VCaP (cell line): ENCODE results near the gene RPL27.

Experiments used
- H3K27ac ChIP-seq: fragments of 450-650 bp; 2 replicates; pipeline ENCODE4 v1.5.1; 2017
- TF ChIP-seq, protein P1 (sequence below): fragments of 450-650 bp; conservative IDR thresholded peaks from 2 replicates; pipeline ENCODE4 v1.5.1; 2017; ENCODE audit warnings: mild to moderate bottlenecking, moderate library complexity

Gene RPL27

DNA sequence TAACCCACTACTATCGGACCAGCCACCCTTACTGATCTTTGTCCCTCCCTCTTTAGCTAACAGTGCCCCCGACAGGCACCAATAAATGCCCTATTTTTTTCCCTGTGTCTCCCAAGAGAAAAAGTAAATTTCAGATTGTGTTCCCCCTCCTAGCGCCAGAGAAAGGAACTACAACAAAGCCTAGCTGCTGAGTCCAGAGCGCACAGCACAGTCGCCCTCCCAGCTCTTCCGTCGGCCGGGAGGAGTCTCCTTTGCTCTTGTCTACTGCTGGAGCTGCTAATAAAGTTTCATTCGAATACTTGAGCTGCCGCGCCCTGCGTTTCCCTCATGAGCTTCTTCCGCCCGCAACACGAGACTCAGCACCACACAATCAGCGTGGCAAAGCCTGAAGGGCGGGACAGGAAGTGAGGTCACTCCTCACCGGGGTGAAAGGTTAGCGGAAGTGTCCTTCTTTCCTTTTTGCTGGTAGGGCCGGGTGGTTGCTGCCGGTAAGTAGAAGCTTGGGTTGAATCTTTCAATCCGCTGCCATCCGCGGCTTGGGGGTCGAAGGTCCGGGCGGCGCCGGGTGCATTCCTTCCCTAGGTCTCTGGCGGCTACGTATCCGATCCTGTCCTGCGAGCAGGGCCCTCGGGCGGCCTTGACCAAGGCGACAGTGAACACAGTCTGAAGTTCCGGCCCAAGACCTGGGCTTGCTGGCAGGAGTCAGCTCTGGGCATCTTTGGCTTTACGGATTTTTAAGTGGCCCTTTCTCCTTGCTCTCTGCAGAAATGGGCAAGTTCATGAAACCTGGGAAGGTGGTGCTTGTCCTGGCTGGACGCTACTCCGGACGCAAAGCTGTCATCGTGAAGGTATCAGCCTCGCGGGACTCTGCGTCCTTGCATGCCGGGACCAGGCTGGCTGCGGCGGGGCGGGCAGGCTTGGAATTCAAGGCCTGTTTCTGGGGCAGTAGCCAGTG lies at the start of gene RPL27:
TSS of gene RPL27 (plus strand) at position 436 of the 955 bp plus-strand sequence. CDS start at position 768, 332 bp downstream.
- H3K27ac ChIP-seq, result peak within 1 kb of the TSS; percentile 88
- TF ChIP-seq, protein P1, sequence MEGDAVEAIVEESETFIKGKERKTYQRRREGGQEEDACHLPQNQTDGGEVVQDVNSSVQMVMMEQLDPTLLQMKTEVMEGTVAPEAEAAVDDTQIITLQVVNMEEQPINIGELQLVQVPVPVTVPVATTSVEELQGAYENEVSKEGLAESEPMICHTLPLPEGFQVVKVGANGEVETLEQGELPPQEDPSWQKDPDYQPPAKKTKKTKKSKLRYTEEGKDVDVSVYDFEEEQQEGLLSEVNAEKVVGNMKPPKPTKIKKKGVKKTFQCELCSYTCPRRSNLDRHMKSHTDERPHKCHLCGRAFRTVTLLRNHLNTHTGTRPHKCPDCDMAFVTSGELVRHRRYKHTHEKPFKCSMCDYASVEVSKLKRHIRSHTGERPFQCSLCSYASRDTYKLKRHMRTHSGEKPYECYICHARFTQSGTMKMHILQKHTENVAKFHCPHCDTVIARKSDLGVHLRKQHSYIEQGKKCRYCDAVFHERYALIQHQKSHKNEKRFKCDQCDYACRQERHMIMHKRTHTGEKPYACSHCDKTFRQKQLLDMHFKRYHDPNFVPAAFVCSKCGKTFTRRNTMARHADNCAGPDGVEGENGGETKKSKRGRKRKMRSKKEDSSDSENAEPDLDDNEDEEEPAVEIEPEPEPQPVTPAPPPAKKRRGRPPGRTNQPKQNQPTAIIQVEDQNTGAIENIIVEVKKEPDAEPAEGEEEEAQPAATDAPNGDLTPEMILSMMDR, result peak; percentile 90

GRCh38 chr17:42950044-42950783 lies 48.0 kb upstream of the RPL27 start:
- H3K27ac ChIP-seq, result no peak overlapping the region
- TF ChIP-seq, protein P1, result no peak

DNA sequence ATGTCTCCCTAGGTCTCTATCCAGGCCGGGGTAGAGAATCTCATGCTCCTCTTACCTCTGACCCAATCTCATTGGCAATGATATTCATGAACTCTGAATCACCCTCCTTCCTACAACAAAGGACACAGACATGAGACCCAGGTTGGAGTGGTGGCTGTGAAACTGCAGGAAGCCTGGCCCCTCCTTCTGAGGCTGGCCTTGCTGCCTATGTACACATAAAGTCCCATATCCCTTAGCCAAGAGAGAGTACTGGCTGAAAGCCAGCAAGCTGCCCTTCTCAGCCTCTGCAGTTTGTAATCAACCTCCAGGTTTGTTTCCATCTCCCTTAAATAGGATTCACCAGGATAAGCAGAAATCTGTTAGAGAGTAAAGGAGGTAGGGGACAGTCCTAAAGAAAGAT lies 44.5 kb upstream of the RPL27 start:
- H3K27ac ChIP-seq, result peak overlapping the region; percentile 65
- TF ChIP-seq, protein P1, result no peak

- H3K27ac ChIP-seq, result peak within 1 kb of the TSS; percentile 85
- TF ChIP-seq, protein P1, result no peak
Measured at GRCh38 chr17:42964161-42964932, 33.9 kb upstream of the RPL27 start, which contains the start of gene AARSD1. Gene AARSD1, minus strand, starts transcription at chr17:42964454. Its CDS starts 14 bp downstream, at chr17:42964440.

DNA sequence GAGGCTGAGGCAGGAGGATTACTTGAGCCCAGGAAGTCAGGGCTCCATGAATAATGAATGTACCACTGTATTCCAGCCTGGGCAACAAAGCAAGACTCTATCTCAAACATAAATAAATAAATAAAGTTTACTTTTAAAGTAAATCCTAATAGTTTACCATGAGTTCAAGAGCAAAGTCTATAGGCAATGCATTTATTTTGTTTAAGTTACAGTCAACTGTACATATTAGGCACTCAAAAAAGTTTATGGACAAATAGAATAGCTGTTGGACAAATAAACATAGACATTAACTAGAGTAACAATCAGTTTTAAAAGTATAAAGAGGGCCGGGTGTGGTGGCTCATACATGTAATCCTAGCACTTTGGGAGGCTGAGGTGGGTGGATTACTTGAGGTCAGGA lies 30.3 kb upstream of the RPL27 start:
- H3K27ac ChIP-seq, result no peak overlapping the region
- TF ChIP-seq, protein P1, result no peak

- H3K27ac ChIP-seq, result no peak overlapping the region
- TF ChIP-seq, protein P1, result no peak
Measured at GRCh38 chr17:42969001-42969581, 29.1 kb upstream of the RPL27 start.
